Smooth muscle cell (in vitro differentiated cells): ENCODE results near the gene CLIC1. TPM values are rescaled to one million over a fixed set of nuclear protein-coding genes. Genes with fewer than 3 reads are reported as not detected.

Experiments used
- DNase-seq: peaks from one replicate; lab custom pipeline; 2025; ENCODE audit not compliant: unreplicated experiment; lab: John Stamatoyannopoulos, UW
- H2AFZ ChIP-seq: fragments of 200-600 bp; sonication (generic); 2 replicates; pipeline ENCODE4 v1.6.0; 2016; ENCODE audit warnings: antibody characterized with exemption, low read depth, mild to moderate bottlenecking
- H3F3A ChIP-seq: fragments of 200-600 bp; sonication (generic); 2 replicates; pipeline ENCODE4 v1.6.0; 2017; ENCODE audit warnings: antibody characterized with exemption, low read depth
- H3K27ac ChIP-seq: fragments of 200-600 bp; sonication (generic); 2 replicates; pipeline ENCODE4 v1.5.1; 2016; ENCODE audit warnings: low read depth, mild to moderate bottlenecking
- H3K27me3 ChIP-seq: fragments of 200-600 bp; sonication (generic); 2 replicates; pipeline ENCODE4 v1.6.1; 2016; ENCODE audit warnings: low read depth, mild to moderate bottlenecking
- H3K36me3 ChIP-seq: fragments of 200-600 bp; sonication (generic); 2 replicates; pipeline ENCODE4 v1.5.1; 2016; ENCODE audit warnings: low read depth
- H3K4me1 ChIP-seq: fragments of 200-600 bp; sonication (generic); 2 replicates; pipeline ENCODE4 v1.5.1; 2016; ENCODE audit warnings: low read depth
- H3K4me2 ChIP-seq: fragments of 200-600 bp; sonication (generic); 2 replicates; pipeline ENCODE4 v1.6.0; 2016; ENCODE audit warnings: mild to moderate bottlenecking
- H3K4me3 ChIP-seq: fragments of 200-600 bp; sonication (generic); 2 replicates; pipeline ENCODE4 v1.5.1; 2016; ENCODE audit warnings: mild to moderate bottlenecking
- H3K79me2 ChIP-seq: fragments of 200-600 bp; sonication (generic); 2 replicates; pipeline ENCODE4 v1.6.0; 2016; ENCODE audit warnings: low read depth, mild to moderate bottlenecking
- H3K9ac ChIP-seq: fragments of 200-600 bp; sonication (generic); 2 replicates; pipeline ENCODE4 v1.6.0; 2016; ENCODE audit warnings: low read depth
- H3K9me3 ChIP-seq: fragments of 200-600 bp; sonication (generic); replicated peaks from 2 replicates; pipeline ENCODE4 v1.5.1; 2016; ENCODE audit warnings: low read depth
- H4K20me1 ChIP-seq: fragments of 200-600 bp; sonication (generic); 2 replicates; pipeline ENCODE4 v1.6.0; 2016; ENCODE audit warnings: low read depth
- WGBS: methylation state at CpG from one replicate; pipeline ENCODE4 v1.1.7; 2016; ENCODE audit warnings: low lambda C conversion rate; 5-methylcytosine and 5-hydroxymethylcytosine counted together
- polyA plus RNA-seq: library from polyadenylated mRNA; unstranded; fragments of >200 nt; fragmentation: Nextera tagmentation; extraction: Ambion mirVana; gene quantifications from 2 replicates; pipeline ENCODE4 v1.2.1, GENCODE V29; 2016
- total RNA-seq: library from RNA; depleted of rRNA; stranded (reverse); fragments of >200 nt; gene quantifications from 2 replicates; pipeline ENCODE4 v1.2.3, GENCODE V29; 2014
- TF ChIP-seq, protein P1 (sequence below): fragments of 200-600 bp; sonication (generic); IDR thresholded peaks from 2 replicates; pipeline ENCODE4 v1.5.1; 2017; ENCODE audit warnings: borderline replicate concordance, mild to moderate bottlenecking, antibody characterized with exemption; ENCODE audit not compliant: insufficient read depth, poor library complexity, severe bottlenecking

CLIC1 gene
- total and polyA plus RNA-seq, 2 experiments from 2014 or later: 417 to 628 TPM

DNA sequence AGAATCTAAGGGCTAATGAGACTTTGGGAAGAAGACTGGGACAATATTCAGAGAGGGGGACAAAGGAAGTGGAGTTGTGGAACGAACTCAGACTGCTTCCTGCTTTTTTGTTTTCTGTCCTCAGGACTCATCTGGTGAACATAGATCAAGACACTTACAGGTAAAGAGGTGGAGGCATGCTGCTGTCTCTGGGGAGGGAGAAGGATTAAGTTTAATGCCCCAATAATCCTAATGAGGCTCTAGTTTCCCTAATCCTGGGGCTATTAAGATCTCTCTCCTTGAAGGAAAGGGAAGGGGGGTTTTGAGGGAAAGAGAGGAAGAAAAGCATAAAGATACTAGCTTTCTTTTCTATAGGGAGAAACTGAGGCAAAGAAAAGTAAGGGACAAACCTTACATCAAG lies 8.1 kb upstream of the CLIC1 start:
- H3K9ac ChIP-seq: no peak overlapping the region
- H3K27ac ChIP-seq: no peak overlapping the region
- no peaks in the 10 kb centered on the region for H3K36me3 ChIP-seq
- no peaks in the 10 kb centered on the region for H3F3A ChIP-seq
- no peaks in the 10 kb centered on the region for H4K20me1 ChIP-seq
- H3K4me1 ChIP-seq: peaks cover 20% of the 10 kb centered on the region
- no peak overlapping the region for H2AFZ ChIP-seq
- H3K27me3 ChIP-seq: no peaks in the 10 kb centered on the region
- TF ChIP-seq, protein P1, sequence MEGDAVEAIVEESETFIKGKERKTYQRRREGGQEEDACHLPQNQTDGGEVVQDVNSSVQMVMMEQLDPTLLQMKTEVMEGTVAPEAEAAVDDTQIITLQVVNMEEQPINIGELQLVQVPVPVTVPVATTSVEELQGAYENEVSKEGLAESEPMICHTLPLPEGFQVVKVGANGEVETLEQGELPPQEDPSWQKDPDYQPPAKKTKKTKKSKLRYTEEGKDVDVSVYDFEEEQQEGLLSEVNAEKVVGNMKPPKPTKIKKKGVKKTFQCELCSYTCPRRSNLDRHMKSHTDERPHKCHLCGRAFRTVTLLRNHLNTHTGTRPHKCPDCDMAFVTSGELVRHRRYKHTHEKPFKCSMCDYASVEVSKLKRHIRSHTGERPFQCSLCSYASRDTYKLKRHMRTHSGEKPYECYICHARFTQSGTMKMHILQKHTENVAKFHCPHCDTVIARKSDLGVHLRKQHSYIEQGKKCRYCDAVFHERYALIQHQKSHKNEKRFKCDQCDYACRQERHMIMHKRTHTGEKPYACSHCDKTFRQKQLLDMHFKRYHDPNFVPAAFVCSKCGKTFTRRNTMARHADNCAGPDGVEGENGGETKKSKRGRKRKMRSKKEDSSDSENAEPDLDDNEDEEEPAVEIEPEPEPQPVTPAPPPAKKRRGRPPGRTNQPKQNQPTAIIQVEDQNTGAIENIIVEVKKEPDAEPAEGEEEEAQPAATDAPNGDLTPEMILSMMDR: no peak
- H3K9me3 ChIP-seq: no peaks in the 10 kb centered on the region
- H3K4me2 ChIP-seq: no peak overlapping the region
- WGBS: 92% methylated on average over 1 of the region's 1 CpG
- DNase-seq: no peak
- no peaks in the 10 kb centered on the region for H3K79me2 ChIP-seq
- H3K4me3 ChIP-seq: no peak overlapping the region

DNA sequence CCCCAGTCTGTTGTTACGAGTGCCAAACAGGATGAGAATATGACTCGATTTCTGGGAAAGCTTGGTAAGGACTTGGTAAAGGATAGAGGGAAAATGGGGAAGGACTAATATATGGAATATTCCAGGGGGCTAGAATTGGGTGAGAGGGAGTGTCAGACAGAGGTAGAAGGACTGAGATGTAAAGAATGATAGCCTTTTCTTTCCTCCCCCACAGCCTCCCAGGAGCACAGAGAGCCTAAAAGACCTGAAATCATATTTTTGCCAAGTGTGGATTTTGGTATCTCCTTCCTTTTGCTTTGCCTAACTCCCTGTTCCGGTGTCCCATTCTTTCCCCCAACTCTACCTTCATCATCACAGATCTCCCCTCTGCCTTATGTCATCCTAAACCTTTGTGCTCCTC lies 6.6 kb upstream of the CLIC1 start:
- H3K27ac ChIP-seq: no peak overlapping the region
- H3K4me2 ChIP-seq: no peak overlapping the region
- no peaks in the 10 kb centered on the region for H3K27me3 ChIP-seq
- no peak overlapping the region for H2AFZ ChIP-seq
- no peaks in the 10 kb centered on the region for H3K9me3 ChIP-seq
- peaks cover 7% of the 10 kb centered on the region for H3F3A ChIP-seq
- no peak overlapping the region for H3K4me3 ChIP-seq
- DNase-seq: no peak
- no peaks in the 10 kb centered on the region for H3K36me3 ChIP-seq
- TF ChIP-seq, protein P1: no peak
- no peaks in the 10 kb centered on the region for H4K20me1 ChIP-seq
- H3K79me2 ChIP-seq: no peaks in the 10 kb centered on the region
- H3K4me1 ChIP-seq: peaks cover 34% of the 10 kb centered on the region
- H3K9ac ChIP-seq: no peak overlapping the region
- 93% methylated on average over 3 of the region's 3 CpGs for WGBS

DNA sequence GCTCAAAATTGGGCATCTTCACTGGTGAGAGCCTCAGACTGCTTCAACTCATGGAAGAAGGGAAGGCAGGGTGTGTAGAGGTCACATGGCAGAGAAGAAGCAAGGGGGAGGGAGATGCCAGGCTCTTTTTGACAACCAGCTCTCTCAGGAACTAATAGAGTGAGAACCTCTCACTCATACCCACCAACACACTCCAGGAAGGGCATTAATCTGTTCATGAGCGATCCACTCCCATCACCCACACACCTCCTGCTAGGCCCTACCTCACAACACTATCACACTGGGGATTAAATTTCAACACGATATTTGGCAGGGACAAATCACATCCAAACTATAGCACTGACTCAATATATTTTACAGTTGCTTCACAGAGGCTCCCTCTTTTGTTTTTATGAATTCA lies 5.5 kb upstream of the CLIC1 start:
- TF ChIP-seq, protein P1: no peak
- Histone ChIP-seq H2AFZ (no peak overlapping the region), H4K20me1 (no peaks in the 10 kb centered on the region), H3K4me1 (peaks cover 44% of the 10 kb centered on the region), H3K27me3 (no peaks in the 10 kb centered on the region), H3K9ac (no peak overlapping the region), H3K36me3 (no peaks in the 10 kb centered on the region), H3F3A (peaks cover 10% of the 10 kb centered on the region), H3K79me2 (peaks cover 2% of the 10 kb centered on the region), H3K4me2 (no peak overlapping the region), H3K9me3 (no peaks in the 10 kb centered on the region), H3K27ac (no peak overlapping the region), H3K4me3 (no peak overlapping the region)
- 95% methylated on average over 2 of the region's 2 CpGs for WGBS
- DNase-seq: no peak
